ENCODE data around the gene CKS1B. TPM values are rescaled to one million over a fixed set of nuclear protein-coding genes. Genes with fewer than 3 reads are reported as not detected.

CKS1B gene
- total and polyA plus RNA-seq, 9 of the 15 experiments (the other 6 are each of a cell fraction or from before 2014, with no cell fraction given): 215 to 1,103 (median 460) TPM

DNA sequence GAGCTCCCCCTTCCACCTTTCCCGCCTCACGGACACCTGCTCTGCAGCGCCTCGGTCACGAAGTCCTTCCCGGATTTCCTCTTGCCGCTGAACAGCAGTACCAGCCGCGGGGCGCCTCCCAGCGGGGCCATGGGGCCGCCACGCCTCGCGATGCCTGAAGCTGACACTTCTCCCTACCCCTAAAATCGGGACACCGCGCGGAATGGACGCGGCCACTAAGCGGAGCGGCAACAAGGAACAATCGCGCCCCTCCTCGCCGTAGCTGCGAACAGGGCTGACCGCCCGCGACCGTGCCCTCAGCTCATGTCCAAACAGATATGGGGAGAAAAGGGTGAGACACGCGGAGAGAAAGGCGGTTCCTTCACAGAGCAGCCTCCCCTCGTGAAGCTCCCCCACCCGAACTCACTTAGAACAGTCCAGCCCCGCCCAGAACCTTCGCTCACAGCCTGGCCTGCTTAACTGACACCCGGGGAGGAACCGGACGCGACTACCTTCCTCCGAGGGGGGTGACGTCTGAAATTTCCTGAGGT lies 37.9 kb upstream of the CKS1B start, which contains the start of gene PMVK (continued):
- TF ChIP-seq, protein P1, sequence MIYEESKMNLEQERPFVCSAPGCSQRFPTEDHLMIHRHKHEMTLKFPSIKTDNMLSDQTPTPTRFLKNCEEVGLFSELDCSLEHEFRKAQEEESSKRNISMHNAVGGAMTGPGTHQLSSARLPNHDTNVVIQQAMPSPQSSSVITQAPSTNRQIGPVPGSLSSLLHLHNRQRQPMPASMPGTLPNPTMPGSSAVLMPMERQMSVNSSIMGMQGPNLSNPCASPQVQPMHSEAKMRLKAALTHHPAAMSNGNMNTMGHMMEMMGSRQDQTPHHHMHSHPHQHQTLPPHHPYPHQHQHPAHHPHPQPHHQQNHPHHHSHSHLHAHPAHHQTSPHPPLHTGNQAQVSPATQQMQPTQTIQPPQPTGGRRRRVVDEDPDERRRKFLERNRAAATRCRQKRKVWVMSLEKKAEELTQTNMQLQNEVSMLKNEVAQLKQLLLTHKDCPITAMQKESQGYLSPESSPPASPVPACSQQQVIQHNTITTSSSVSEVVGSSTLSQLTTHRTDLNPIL (CRISPR knock-in tag; IDR thresholded peaks at IDR 0.05): no peak
- TF ChIP-seq ZNF3 (CRISPR knock-in tag; IDR thresholded peaks at IDR 0.05): no peak
- TF ChIP-seq EWSR1 (IDR thresholded peaks at IDR 0.05; ENCODE audit: borderline replicate concordance, low read depth, partially characterized antibody): no peak
- TF ChIP-seq, protein P2, sequence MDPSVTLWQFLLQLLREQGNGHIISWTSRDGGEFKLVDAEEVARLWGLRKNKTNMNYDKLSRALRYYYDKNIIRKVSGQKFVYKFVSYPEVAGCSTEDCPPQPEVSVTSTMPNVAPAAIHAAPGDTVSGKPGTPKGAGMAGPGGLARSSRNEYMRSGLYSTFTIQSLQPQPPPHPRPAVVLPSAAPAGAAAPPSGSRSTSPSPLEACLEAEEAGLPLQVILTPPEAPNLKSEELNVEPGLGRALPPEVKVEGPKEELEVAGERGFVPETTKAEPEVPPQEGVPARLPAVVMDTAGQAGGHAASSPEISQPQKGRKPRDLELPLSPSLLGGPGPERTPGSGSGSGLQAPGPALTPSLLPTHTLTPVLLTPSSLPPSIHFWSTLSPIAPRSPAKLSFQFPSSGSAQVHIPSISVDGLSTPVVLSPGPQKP (CRISPR knock-in tag; IDR thresholded peaks at IDR 0.05): no peak
- no peak for TF ChIP-seq ZSCAN32 (CRISPR knock-in tag; IDR thresholded peaks at IDR 0.05)
- no peak for TF ChIP-seq ASH1L (IDR thresholded peaks at IDR 0.05; ENCODE audit: borderline replicate concordance, low read depth, partially characterized antibody)
- TF ChIP-seq GABPA (tag; conservative IDR thresholded peaks at IDR 0.05; ENCODE audit: low read depth): peak; percentile 78
- no peak; the same call in 1 of the 2 replicates for TF ChIP-seq ZNF239 (CRISPR knock-in tag; IDR thresholded peaks at IDR 0.05)
- TF ChIP-seq, protein P3, sequence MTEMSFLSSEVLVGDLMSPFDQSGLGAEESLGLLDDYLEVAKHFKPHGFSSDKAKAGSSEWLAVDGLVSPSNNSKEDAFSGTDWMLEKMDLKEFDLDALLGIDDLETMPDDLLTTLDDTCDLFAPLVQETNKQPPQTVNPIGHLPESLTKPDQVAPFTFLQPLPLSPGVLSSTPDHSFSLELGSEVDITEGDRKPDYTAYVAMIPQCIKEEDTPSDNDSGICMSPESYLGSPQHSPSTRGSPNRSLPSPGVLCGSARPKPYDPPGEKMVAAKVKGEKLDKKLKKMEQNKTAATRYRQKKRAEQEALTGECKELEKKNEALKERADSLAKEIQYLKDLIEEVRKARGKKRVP (CRISPR knock-in tag; IDR thresholded peaks at IDR 0.05): no peak
- TF ChIP-seq, protein P4, sequence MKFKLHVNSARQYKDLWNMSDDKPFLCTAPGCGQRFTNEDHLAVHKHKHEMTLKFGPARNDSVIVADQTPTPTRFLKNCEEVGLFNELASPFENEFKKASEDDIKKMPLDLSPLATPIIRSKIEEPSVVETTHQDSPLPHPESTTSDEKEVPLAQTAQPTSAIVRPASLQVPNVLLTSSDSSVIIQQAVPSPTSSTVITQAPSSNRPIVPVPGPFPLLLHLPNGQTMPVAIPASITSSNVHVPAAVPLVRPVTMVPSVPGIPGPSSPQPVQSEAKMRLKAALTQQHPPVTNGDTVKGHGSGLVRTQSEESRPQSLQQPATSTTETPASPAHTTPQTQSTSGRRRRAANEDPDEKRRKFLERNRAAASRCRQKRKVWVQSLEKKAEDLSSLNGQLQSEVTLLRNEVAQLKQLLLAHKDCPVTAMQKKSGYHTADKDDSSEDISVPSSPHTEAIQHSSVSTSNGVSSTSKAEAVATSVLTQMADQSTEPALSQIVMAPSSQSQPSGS (CRISPR knock-in tag; IDR thresholded peaks at IDR 0.05): no peak
- peak; percentile 92 for TF ChIP-seq HMGN3 (IDR thresholded peaks at IDR 0.05; ENCODE audit: borderline replicate concordance, extremely low read depth, insufficient read length, low read depth, low read length)
- TF ChIP-seq, protein P5, sequence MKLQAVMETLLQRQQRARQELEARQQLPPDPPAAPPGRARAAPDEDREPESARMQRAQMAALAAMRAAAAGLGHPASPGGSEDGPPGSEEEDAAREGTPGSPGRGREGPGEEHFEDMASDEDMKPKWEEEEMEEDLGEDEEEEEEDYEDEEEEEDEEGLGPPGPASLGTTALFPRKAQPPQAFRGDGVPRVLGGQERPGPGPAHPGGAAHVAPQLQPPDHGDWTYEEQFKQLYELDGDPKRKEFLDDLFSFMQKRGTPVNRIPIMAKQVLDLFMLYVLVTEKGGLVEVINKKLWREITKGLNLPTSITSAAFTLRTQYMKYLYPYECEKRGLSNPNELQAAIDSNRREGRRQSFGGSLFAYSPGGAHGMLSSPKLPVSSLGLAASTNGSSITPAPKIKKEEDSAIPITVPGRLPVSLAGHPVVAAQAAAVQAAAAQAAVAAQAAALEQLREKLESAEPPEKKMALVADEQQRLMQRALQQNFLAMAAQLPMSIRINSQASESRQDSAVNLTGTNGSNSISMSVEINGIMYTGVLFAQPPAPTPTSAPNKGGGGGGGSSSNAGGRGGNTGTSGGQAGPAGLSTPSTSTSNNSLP (IDR thresholded peaks at IDR 0.05; ENCODE audit: borderline replicate concordance, low read depth, low read length): no peak
- TF ChIP-seq DNMT1 (IDR thresholded peaks at IDR 0.05): no peak
- no peak for TF ChIP-seq ILK (tag; IDR thresholded peaks at IDR 0.05; ENCODE audit: borderline replicate concordance, low read depth)
- no peak for TF ChIP-seq ZNF324 (CRISPR knock-in tag; IDR thresholded peaks at IDR 0.05)
- TF ChIP-seq PML (IDR thresholded peaks at IDR 0.05; ENCODE audit: low read length): 0 out of 2 replicates have a peak, but pooled peaks have one; percentile 11
- peak; percentile 86; the same call in 1 of the 2 replicates for TF ChIP-seq NR1H2 (CRISPR knock-in tag; IDR thresholded peaks at IDR 0.05)
